HepG2 (cell line): ENCODE data around the gene HS6ST2. TPM values are rescaled to one million over a fixed set of nuclear protein-coding genes. Genes with fewer than 3 reads are reported as not detected.

Experiments
- ATAC-seq: fragments of 200-7000 bp; cut with Tn5 transposase; 3 replicates; pipeline ENCODE4 v1.9.1; 2020; ENCODE audit warnings: mild to moderate bottlenecking, moderate library complexity
- BruUV-seq: library from RNA; stranded (reverse); fragments of 400-500 nt; replicated peaks from 2 replicates; lab custom pipeline; 2021; lab: Mats Ljungman, UMichigan
- CTCF ChIA-PET: fragments of 300-600 bp; formaldehyde crosslinking; extraction: SDS; loops from one replicate; lab custom pipeline; 2021; ENCODE audit warnings: low total read pairs, inconsistent platforms, low intra/inter-chr PET ratio; lab: Yijun Ruan, JAX
- POLR2A ChIA-PET: fragments of 350-600 bp; sonication (Branson Sonifier 250); formaldehyde crosslinking; loops from one replicate; lab custom pipeline; 2020; ENCODE audit warnings: antibody characterized with exemption, inconsistent platforms; lab: Yijun Ruan, JAX
- DNase-seq: peaks from one replicate; pipeline ENCODE4 v3.0.0-alpha.2; 2015; ENCODE audit warnings: low spot score
- FAIRE-seq: peaks from 3 replicates; lab custom pipeline; 2011; peaks lifted over from hg19 to GRCh38; lab: Jason Lieb, UNC
- H2AFZ ChIP-seq: one replicate; pipeline ENCODE4 v1.6.1; 2011; ENCODE audit warnings: low read length, inconsistent platforms
- H3K27ac ChIP-seq: fragments of 300-600 bp; 3 replicates; pipeline ENCODE4 v1.8.0; 2011; ENCODE audit warnings: mixed run types, mild to moderate bottlenecking, mixed read lengths, low read length, inconsistent platforms; ENCODE audit not compliant: insufficient read depth; ENCODE audit errors: extremely low read length
- H3K27me3 ChIP-seq, 2 experiments: fragments of 200-600 bp in 1 of 2; 2 replicates in 1 of 2; 3 replicates in 1 of 2; pipeline versions ENCODE4 v1.6.0 to v1.8.0; 2011; ENCODE audit warnings: low read length in 2 of 2, mild to moderate bottlenecking in 2 of 2, moderate library complexity in 2 of 2, inconsistent platforms in 1 of 2; ENCODE audit not compliant: insufficient read depth in 2 of 2, control insufficient read depth in 1 of 2
- H3K36me3 ChIP-seq, 2 experiments: fragments of 200-600 bp in 1 of 2; replicated peaks in 1 of 2; 2 replicates in 1 of 2; 3 replicates in 1 of 2; pipeline versions ENCODE4 v1.5.1 to v1.8.0; 2011; ENCODE audit warnings: low read length in 2 of 2, inconsistent platforms in 1 of 2; ENCODE audit not compliant: insufficient read depth in 2 of 2, control insufficient read depth in 1 of 2
- H3K4me1 ChIP-seq: 2 replicates; pipeline ENCODE4 v1.5.1; 2012; ENCODE audit warnings: low read length, inconsistent platforms; ENCODE audit not compliant: insufficient read depth
- H3K4me2 ChIP-seq: 2 replicates; pipeline ENCODE4 v1.6.0; 2011; ENCODE audit warnings: low read depth, low read length, inconsistent platforms
- H3K4me3 ChIP-seq, 3 experiments: fragments of 200-600 bp in 1 of 3; sonication (generic), shearing (Covaris generic) in 1 of 3; replicated peaks in 1 of 3; 2 replicates each; pipeline ENCODE4 v1.5.1; 2011 to 2016; ENCODE audit warnings: low read length in 3 of 3, inconsistent platforms in 2 of 3, low read depth in 2 of 3, mild to moderate bottlenecking in 2 of 3, control low read depth in 1 of 3, mixed read lengths in 1 of 3; ENCODE audit not compliant: insufficient read depth in 1 of 3
- H3K79me2 ChIP-seq: one replicate; pipeline ENCODE4 v1.6.1; 2011; ENCODE audit warnings: low read length, inconsistent platforms; ENCODE audit not compliant: insufficient read depth
- H3K9ac ChIP-seq: 2 replicates; pipeline ENCODE4 v1.6.0; 2011; ENCODE audit warnings: mild to moderate bottlenecking, low read depth, low read length, inconsistent platforms; ENCODE audit not compliant: insufficient read depth
- H3K9me3 ChIP-seq: 2 replicates; pipeline ENCODE4 v1.5.1; 2012; ENCODE audit warnings: mild to moderate bottlenecking, low read length
- H4K20me1 ChIP-seq: 2 replicates; pipeline ENCODE4 v1.6.0; 2011; ENCODE audit warnings: inconsistent platforms, mild to moderate bottlenecking, low read length, moderate library complexity; ENCODE audit not compliant: insufficient read depth
- HOXA9 ChIP-seq: sonication (generic); formaldehyde crosslinking; IDR thresholded peaks from 2 replicates; pipeline ENCODE4 v1.8.1; 2022; ENCODE audit warnings: missing genetic modification reagents, mild to moderate bottlenecking, moderate library complexity, borderline replicate concordance
- ZNF20 ChIP-seq: sonication (generic); formaldehyde crosslinking; IDR thresholded peaks from 2 replicates; pipeline ENCODE4 v1.4.0; 2020; ENCODE audit warnings: mild to moderate bottlenecking, moderate library complexity, missing genetic modification reagents
- ZNF329 ChIP-seq: sonication (generic); formaldehyde crosslinking; IDR thresholded peaks from 2 replicates; pipeline ENCODE4 v1.9.0; 2021; ENCODE audit warnings: low read depth, mild to moderate bottlenecking, missing genetic modification reagents
- ZNF83 ChIP-seq: sonication (generic); formaldehyde crosslinking; IDR thresholded peaks from 2 replicates; pipeline ENCODE4 v1.4.0; 2020; ENCODE audit warnings: missing genetic modification reagents, mild to moderate bottlenecking, borderline replicate concordance
- WGBS: methylation state at CpG from one replicate; pipeline ENCODE4 v1.1.6; 2017; ENCODE audit warnings: low lambda C conversion rate; 5-methylcytosine and 5-hydroxymethylcytosine counted together
- in situ Hi-C: cut with HindIII; loops from 2 replicates; pipeline ENCODE4 v1.10.0; 2017; ENCODE audit warnings: low pct_unique_long_range_greater_than_20kb; ENCODE audit not compliant: extremely low pct_ligation_motif_present
- intact Hi-C: fragments of 100-400 bp; cut with micrococcal nuclease; formaldehyde crosslinking; loops from one replicate; pipeline ENCODE4 v1.10.0; 2022; ENCODE audit not compliant: unreplicated experiment
- polyA plus RNA-seq, 8 experiments: library from polyadenylated mRNA; depleted of rRNA in 3 of 8; stranded (reverse) in 7 of 8; unstranded in 1 of 8; fragments of >200 nt; fragmentation: Illumina TruSeq in 4 of 8; extraction: Trizol in 4 of 8; gene quantifications; 2 replicates each; pipeline versions ENCODE4 v1.2.1 to v1.2.3, GENCODE V29; 2011 to 2016; ENCODE audit warnings: low read depth in 4 of 8, missing spikeins in 1 of 8, mixed read lengths in 1 of 8; ENCODE audit not compliant: insufficient read depth in 1 of 8
- total RNA-seq, 5 experiments: library from RNA; depleted of rRNA; stranded (reverse); fragments of >200 nt; fragmentation: Illumina TruSeq; extraction: Trizol; gene quantifications; 2 replicates each; pipeline ENCODE4 v1.2.3, GENCODE V29; 2016; ENCODE audit warnings: low read depth in 1 of 5

The HS6ST2 gene
- total and polyA plus RNA-seq, 2 of the 13 experiments (the other 11 are each of a cell fraction or from before 2014, with no cell fraction given), result 0.05 TPM; not detected in 1

DNA sequence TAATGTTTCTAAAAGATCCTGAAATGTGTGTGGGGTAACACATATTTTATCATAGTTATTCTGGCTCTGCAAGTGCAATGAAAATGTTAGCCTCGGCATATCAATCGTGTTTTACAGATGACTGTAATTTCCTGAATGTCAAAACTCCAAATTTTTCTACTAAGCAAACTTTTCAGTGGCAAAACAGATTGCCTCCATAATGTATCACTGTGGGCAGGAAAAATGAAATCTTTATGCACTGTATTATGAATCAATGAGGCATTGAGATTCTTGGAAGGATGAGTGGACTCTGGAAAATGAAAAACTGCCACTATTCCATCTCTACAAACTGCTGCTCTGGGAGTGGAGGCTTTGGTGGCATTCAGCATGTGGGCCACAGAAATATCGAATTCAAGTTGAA, 309.5 kb downstream of the HS6ST2 start:
- WGBS, result 29% methylated on average over 3 of the region's 3 CpGs
- intact Hi-C loops, result no loop called here
- Histone ChIP-seq H2AFZ (no peak overlapping the region), H3K27ac (no peak overlapping the region), H4K20me1 (no peaks in the 10 kb centered on the region), H3K36me3 (no peaks in the 10 kb centered on the region), H3K4me3 (no peak overlapping the region), H3K9me3 (no peaks in the 10 kb centered on the region), H3K79me2 (no peaks in the 10 kb centered on the region), H3K9ac (no peak overlapping the region), H3K4me2 (no peak overlapping the region), H3K27me3 (no peaks in the 10 kb centered on the region), H3K4me1 (no peaks in the 10 kb centered on the region)
- no peak for ATAC-seq
- BruUV-seq, result no TSS peak
- FAIRE-seq, result no peak
- in situ Hi-C loops, result no loop called here
- TF ChIP-seq HOXA9 (no peak), ZNF83 (CRISPR knock-in tag) (no peak)
- ChIA-PET CTCF (no interaction called here), POLR2A (no interaction called here)
- DNase-seq, result no peak

DNA sequence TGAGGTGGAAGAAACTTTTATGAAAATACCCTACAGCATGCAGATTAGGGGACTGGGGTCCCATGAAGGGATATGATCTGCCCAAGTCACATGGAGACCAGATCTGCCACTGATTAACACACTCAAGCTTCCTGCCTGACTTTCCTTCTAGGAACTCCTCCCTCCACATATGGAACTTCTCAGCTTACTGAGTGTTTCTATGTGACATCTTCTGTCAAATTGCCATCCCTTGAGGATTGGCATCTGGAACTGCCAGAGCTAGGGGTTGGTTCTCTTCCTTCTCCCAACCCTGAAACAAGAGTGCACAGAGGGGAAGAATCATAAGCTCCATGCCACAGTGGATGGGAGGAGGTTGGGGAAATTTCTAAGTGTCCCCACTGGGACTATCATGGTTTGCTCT, 319.0 kb downstream of the HS6ST2 start:
- ATAC-seq, result no peak
- DNase-seq, result no peak
- Histone ChIP-seq H3K9me3 (no peaks in the 10 kb centered on the region), H3K4me2 (no peak overlapping the region), H3K27ac (no peak overlapping the region), H3K79me2 (no peaks in the 10 kb centered on the region), H2AFZ (no peak overlapping the region), H3K4me3 (no peak overlapping the region), H3K36me3 (no peaks in the 10 kb centered on the region), H3K4me1 (no peaks in the 10 kb centered on the region), H3K9ac (no peak overlapping the region), H3K27me3 (no peaks in the 10 kb centered on the region), H4K20me1 (no peaks in the 10 kb centered on the region)
- TF ChIP-seq ZNF329 (no peak), ZNF20 (CRISPR knock-in tag) (no peak)
- FAIRE-seq, result no peak
- CTCF ChIA-PET, result no interaction called here
- in situ Hi-C loops, result loop anchor here (10.0 kb wide), 1 partner anchor 795 kb away; no protein-coding TSS in a partner anchor
- POLR2A ChIA-PET, result no interaction called here
- BruUV-seq, result no TSS peak
- intact Hi-C loops, result no loop called here
